AG04449 (cell line): ENCODE results near the gene SMOC1.

Experiments used
- CTCF ChIA-PET: fragments of 350-600 bp; formaldehyde crosslinking; extraction: SDS; loops from one replicate; lab custom pipeline; 2021; ENCODE audit warnings: antibody characterized with exemption; lab: Yijun Ruan, JAX
- POLR2A ChIA-PET: fragments of 400-600, 350-600 bp; formaldehyde crosslinking; extraction: SDS; loops from one replicate; lab custom pipeline; 2020; ENCODE audit warnings: antibody characterized with exemption, inconsistent platforms; lab: Yijun Ruan, JAX
- DNase-seq: peaks from one replicate; pipeline ENCODE4 v3.0.0-alpha.2; 2010; ENCODE audit warnings: low read depth, low spot score
- H3K4me3 ChIP-seq: 2 replicates; pipeline ENCODE4 v1.5.1; 2011; ENCODE audit warnings: low read depth, mild to moderate bottlenecking, control low read depth, low read length
- TF ChIP-seq, protein P1 (sequence below): IDR thresholded peaks from one replicate; pipeline ENCODE4 v1.5.1; 2011; ENCODE audit warnings: mild to moderate bottlenecking, moderate library complexity, low read length, control low read depth, inconsistent platforms; ENCODE audit not compliant: insufficient read depth; ENCODE audit errors: missing control alignments

The SMOC1 gene

DNA sequence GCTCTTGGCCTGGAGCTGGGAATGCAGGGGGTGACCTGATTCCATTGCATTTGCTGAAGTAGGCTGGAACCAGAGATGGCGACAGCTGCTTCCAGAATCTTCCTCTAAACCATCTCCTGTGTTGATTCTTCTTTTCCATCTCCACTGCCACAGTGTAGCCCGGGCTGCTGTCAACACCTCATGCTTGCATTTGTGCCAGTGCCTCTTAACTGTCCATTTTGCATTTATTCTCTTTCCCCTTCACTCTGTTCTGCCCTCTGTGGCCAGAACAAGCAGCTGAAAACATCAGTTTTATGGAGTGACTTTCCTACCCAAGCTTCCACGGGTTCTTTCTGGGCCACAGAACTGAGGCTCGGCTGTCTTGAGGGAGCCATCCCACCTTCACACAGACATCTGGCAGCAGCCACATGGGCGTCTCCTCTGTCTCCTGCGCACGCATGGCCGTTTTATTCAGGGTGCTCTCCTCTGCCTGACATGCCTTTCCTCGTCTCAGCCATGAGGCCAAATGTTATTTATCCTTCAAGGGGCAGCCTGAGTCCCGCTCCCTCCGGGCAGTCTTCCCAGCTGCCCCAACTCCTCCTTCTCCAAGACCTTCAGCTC is 51.7 kb downstream of the SMOC1 start:
- DNase-seq: no peak
- CTCF ChIA-PET: no interaction called here
- TF ChIP-seq, protein P1, sequence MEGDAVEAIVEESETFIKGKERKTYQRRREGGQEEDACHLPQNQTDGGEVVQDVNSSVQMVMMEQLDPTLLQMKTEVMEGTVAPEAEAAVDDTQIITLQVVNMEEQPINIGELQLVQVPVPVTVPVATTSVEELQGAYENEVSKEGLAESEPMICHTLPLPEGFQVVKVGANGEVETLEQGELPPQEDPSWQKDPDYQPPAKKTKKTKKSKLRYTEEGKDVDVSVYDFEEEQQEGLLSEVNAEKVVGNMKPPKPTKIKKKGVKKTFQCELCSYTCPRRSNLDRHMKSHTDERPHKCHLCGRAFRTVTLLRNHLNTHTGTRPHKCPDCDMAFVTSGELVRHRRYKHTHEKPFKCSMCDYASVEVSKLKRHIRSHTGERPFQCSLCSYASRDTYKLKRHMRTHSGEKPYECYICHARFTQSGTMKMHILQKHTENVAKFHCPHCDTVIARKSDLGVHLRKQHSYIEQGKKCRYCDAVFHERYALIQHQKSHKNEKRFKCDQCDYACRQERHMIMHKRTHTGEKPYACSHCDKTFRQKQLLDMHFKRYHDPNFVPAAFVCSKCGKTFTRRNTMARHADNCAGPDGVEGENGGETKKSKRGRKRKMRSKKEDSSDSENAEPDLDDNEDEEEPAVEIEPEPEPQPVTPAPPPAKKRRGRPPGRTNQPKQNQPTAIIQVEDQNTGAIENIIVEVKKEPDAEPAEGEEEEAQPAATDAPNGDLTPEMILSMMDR: no peak
- H3K4me3 ChIP-seq: no peak overlapping the region
- POLR2A ChIA-PET: interaction anchor here (0.6 kb wide), 1 partner anchor 753 kb away, joined by 3 read pairs; no protein-coding TSS in a partner anchor

DNA sequence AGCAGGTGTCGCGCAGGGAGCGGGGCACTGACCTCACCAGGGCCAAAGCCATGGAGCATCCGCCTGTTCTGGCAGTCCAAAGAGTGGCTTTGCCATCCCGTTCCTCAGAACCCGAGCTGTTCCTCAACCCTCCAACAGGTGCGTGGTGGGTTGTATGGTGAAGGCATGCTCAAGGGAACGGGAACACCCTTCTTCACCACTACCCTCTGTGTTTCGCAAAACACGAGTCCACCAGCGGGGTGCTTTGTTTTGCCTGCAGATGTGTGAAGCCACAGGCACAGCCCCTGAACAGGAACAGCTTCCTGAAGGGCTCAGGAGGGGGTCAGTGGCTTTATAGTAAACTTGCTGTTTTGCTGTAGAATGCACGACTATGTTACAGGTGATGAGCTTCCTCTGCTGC is 52.7 kb downstream of the SMOC1 start:
- ChIA-PET POLR2A (no interaction called here), CTCF (no interaction called here)
- no peak for DNase-seq
- TF ChIP-seq, protein P1: no peak
- H3K4me3 ChIP-seq: no peak overlapping the region

DNA sequence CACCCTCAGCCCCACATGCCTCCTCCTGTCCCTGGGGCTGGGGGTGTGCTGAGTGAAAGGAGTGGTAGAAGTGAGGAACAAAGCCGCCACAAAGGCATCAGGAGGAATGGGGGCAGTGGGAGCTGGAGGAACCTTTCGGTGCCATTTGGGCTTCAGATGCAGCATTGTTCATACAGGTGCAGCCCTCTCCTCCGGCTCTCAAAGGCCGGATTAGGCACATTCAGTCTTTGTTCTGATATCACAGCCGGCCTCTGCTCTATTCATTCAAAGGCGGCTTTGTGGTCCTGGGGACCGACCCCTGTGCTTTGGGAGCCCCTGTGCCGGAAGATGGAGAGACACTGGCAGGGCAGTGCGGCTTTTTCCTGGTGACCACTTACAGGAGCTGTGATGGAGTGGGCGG is 53.2 kb downstream of the SMOC1 start:
- H3K4me3 ChIP-seq: no peak overlapping the region
- POLR2A ChIA-PET: no interaction called here
- TF ChIP-seq, protein P1: no peak
- CTCF ChIA-PET: no interaction called here
- no peak for DNase-seq

DNA sequence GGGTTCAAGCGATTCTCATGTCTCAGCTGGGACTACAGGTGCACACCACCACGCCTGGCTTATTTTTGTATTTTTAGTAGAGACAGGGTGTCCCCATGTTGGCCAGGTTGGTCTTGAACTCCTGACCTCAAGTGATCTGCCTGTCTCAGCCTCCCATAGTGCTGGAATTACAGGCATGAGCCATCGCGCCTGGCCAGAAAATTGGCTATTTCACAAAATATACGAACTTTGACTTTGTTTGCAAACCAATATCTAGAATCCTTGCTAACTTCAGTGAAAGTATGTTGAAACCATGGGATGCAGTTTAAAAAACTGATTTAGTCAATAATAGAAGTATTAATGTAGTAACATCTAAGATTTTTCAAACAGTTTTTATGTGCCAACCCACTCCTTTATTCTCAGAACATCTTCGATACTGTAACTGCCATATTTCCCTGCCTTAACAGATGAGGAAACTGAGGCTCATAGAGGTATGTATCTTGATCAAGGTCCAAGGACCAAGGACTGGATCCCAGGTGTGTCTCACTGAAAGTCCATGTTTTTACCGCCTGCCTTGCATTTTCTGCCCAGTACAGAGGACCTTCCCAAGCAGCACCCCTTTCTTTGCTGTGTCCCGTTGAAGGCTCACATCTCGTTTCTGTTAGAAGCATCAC is 54.5 kb downstream of the SMOC1 start:
- DNase-seq: no peak
- TF ChIP-seq, protein P1: no peak
- ChIA-PET CTCF (no interaction called here), POLR2A (no interaction called here)
- no peak overlapping the region for H3K4me3 ChIP-seq

DNA sequence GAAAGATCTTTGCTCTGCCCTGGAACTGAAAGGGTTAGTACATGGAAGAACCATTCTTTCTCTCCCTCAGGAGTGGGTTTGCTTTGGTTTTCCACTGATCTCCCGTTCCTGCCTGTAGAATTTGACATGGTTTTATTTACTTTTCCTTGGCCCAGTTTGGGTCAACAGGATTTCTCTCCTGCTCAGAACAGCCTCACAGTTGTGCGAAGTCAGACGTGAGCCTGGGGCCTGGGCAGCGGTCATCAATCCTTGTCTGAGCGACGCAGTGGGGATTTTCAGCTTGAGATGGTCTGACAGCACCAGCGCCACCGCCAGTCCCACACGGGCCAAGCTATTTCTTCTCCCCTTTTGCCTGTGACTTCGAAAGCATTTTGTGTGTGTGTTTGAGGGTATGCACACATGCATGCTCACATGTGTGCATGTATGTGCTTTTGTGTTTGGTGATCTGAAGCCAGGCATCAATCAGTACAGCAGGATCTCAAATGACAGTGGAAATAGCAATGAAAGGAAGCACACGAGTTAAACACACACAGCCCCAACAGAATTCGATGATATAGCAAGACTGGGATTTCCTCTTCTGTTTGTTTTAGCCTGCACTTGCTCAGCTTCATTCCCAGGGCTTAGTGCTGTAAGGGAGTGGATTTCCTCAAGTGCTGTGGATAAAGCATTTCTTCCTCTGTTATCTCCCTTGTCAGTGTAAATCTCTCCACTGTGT is 58.3 kb downstream of the SMOC1 start:
- ChIA-PET CTCF (no interaction called here), POLR2A (no interaction called here)
- DNase-seq: no peak
- no peak overlapping the region for H3K4me3 ChIP-seq
- TF ChIP-seq, protein P1: no peak

DNA sequence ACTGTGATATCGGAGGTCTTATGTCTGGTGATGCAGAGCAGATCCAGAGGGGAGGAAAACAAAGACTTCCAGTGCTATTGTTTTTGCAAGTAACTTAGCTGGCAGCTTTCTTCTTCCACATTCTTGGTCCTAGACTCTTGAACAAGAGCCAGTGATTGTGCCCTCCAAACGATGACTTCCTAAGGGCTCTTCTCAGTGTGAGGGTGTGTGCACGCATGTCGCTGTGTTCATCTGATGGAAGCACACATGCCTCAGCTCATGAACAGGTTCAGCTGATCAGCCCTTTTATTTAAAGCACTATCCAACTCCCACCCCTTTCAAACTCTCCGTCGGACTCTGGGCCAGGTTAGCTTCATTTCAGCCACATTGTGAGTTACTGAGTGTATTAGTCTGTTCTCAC is 59.5 kb downstream of the SMOC1 start:
- no peak for DNase-seq
- H3K4me3 ChIP-seq: no peak overlapping the region
- TF ChIP-seq, protein P1: no peak
- POLR2A ChIA-PET: no interaction called here
- CTCF ChIA-PET: no interaction called here
